HG03060 (cell line): ENCODE measurements around the gene ERCC2.
"Not testable (repeated sequence)": the region's sequence is repeated elsewhere in the genome, so short reads cannot be mapped to it uniquely, and the experiment has no call there.

Experiments used
- ATAC-seq: cut with Tn5 transposase; IDR thresholded peaks from one replicate; pipeline ENCODE4 v1.9.1; 2021; ENCODE audit warnings: low read depth, moderate number of reproducible peaks; ENCODE audit not compliant: unreplicated experiment

ERCC2 gene

DNA sequence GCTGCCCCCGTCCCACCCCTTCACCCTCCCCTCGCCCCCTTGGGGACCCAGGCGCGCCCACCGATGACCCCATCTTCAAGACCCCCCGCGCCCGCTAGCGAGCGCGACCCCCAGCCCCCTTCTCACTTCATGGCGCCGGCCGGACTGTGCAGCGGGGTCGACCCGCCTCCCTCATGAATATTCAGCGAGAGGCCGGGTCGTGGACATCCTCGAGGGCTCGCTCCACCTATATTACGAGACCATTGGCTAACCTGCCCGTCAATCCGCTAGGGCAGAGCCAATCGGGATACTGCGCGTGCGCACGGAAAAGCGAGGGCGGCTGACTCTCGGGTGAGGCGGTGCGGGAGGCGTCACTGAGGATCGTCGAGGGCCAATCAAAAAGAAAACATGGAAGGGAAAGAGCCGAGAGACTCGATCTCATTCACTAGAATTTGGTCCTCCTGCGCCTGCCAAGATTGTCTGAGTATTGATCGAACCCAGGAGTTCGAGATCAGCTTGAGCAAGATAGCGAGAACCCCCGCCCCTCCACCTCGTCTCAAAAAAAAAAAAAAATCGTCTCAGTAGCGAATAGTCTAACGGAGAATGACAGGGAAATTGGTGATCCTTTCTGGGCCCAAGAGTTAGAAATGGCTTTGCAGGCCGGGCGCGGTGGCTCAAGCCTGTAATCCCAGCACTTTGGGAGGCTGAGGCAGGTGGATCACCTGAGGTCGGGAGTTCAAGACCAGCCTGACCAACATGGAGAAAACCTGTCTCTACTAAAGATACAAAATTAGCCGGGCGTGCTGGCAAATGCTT lies at the start of gene ERCC2:
TSS of gene ERCC2 (minus strand) at position 164 of the 795 bp plus-strand sequence. CDS start at position 131, 33 bp downstream.
- peak; percentile 72 for ATAC-seq

DNA sequence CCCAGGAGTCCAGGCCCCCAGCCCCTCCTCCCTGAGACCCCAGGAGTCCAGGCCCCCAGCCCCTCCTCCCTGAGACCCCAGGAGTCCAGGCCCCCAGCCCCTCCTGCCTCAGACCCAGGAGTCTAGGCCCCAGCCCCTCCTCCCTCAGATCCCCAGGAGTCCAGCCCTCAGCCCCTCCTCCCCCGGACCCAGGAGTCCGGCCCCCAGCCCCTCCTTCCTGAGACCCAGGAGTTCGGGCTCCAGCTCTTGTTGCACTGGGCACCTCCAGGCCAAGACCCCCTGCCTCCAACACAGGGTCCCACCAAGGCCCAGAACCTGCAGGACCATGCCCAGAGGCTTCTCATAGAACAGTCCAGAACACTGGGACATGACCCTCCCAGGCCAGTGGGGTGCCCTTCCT lies 49.5 kb upstream of the ERCC2 start:
- ATAC-seq: no peak

DNA sequence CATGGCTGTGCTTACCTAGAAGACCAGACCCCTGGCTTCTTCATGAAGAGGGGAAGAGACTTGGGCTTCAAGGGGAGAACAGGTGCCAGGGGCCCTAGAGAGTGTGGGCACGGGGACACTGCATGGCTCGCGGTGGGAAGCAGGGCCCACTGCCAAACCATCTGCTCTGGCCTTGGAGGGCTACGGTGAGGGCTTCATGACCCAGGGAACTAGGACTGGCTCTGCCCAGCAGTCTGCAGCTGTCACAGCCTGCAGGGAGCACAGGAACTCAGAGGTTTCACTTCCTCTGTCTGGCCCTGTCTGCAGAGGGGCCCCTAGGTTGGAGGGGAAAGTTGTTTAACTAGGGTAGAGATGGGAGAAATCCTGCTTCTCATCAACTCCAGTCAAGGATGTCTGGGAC lies 49.0 kb upstream of the ERCC2 start:
- ATAC-seq: no peak

GRCh38 chr19:45418802-45419201 lies 48.4 kb upstream of the ERCC2 start:
- no peak for ATAC-seq

DNA sequence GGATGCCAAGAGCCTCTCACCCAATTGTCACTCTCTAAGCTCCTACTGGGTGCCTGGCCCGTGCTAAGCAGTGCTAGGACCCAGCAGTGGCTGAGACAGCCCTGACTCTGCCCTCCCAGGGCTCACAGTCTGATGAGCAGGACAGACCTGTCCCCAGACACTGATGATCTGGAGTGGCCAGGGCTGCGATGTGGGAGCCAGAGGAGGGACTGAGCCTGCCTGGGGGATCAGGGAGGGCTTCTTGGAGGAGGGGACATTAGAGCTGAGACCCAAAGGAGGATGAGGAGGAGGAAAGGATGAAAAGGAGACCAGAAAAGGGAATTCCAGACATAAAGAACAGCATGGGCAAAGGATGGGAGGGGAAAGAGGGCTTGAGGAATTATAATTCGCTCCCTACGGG lies 46.8 kb upstream of the ERCC2 start:
- ATAC-seq: no peak

GRCh38 chr19:45414468-45414867 lies 44.1 kb upstream of the ERCC2 start:
- no peak for ATAC-seq

DNA sequence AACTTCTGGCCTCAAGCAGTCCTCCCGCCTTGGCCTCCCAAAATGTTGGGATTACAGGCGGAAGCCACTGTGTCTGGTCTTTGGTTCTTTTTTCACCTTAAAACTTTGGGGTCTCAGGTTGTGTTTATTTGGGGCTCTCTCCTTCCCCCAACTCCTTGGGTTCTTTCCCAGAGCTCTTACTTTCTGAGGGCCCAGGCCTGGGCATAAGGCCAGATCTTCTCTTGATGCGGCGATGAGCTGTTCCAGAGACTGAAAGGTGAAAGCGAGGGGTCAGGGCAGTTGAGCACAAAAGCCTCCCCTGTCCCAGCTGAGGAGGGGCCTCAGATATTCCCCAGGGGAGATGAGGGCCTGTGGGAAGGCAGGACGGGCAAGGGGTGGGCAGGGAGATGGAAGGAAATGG lies 43.1 kb upstream of the ERCC2 start:
- ATAC-seq: no peak

- ATAC-seq: not testable (repeated sequence)
These were observed 40.0 kb upstream of the ERCC2 start for GRCh38 chr19:45410330-45410729.

- no peak for ATAC-seq
These were observed 39.2 kb upstream of the ERCC2 start for GRCh38 chr19:45409557-45409920.

DNA sequence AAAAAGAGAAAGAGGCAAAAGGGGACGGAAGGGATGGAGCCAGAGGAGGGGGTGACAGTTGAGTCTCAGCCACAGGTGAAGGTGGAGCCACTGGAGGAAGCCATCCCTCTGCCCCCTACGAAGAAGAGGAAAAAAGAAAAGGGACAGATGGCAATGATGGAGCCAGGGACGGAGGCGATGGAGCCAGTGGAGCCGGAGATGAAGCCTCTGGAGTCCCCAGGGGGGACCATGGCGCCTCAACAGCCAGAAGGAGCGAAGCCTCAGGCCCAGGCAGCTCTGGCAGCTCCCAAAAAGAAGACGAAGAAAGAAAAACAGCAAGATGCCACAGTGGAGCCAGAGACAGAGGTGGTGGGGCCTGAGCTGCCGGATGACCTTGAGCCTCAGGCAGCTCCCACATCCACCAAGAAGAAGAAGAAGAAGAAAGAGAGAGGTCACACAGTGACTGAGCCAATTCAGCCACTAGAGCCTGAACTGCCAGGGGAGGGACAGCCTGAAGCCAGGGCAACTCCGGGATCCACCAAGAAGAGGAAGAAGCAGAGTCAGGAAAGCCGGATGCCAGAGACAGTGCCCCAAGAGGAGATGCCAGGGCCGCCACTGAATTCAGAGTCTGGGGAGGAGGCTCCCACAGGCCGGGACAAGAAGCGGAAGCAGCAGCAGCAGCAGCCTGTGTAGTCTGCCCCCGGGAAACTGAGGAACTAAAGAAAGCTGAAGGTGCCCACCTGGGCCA lies 38.6 kb upstream of the ERCC2 start:
- no peak for ATAC-seq

DNA sequence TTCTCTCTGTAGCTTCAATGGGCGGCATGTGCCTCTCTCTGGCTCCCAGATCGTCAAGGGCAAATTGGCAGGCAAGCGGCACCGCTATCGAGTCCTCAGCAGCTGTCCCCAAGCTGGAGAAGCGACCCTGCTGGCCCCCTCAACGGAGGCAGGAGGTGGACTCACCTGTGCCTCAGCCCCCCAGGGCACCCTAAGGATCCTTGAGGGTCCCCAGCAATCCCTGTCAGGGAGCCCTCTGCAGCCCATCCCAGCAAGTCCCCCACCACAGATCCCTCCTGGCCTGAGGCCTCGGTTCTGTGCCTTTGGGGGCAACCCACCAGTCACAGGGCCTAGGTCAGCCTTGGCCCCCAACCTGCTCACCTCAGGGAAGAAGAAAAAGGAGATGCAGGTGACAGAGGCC lies 37.7 kb upstream of the ERCC2 start:
- ATAC-seq: no peak

DNA sequence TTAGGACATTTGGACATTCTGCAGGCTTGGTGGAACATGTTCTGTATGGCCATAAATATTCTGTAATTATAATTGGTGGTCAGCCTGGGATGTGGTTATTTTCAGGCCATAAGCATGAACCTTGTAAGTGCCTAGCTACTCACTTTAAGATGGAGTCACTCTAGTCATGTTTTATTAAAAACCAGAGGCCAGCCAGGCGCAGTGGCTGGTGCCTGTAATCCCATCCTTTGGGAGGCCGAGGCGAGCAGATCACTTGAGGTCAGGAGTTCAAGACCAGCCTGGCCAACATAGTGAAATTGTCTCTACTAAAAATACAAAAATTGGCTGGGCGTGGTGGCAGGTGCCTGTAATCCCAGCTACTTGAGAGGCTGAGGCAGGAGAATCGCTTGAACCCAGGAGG lies 37.2 kb upstream of the ERCC2 start:
- ATAC-seq: not testable (repeated sequence)

- no peak for ATAC-seq
These were observed 36.7 kb upstream of the ERCC2 start for GRCh38 chr19:45407091-45407375.

DNA sequence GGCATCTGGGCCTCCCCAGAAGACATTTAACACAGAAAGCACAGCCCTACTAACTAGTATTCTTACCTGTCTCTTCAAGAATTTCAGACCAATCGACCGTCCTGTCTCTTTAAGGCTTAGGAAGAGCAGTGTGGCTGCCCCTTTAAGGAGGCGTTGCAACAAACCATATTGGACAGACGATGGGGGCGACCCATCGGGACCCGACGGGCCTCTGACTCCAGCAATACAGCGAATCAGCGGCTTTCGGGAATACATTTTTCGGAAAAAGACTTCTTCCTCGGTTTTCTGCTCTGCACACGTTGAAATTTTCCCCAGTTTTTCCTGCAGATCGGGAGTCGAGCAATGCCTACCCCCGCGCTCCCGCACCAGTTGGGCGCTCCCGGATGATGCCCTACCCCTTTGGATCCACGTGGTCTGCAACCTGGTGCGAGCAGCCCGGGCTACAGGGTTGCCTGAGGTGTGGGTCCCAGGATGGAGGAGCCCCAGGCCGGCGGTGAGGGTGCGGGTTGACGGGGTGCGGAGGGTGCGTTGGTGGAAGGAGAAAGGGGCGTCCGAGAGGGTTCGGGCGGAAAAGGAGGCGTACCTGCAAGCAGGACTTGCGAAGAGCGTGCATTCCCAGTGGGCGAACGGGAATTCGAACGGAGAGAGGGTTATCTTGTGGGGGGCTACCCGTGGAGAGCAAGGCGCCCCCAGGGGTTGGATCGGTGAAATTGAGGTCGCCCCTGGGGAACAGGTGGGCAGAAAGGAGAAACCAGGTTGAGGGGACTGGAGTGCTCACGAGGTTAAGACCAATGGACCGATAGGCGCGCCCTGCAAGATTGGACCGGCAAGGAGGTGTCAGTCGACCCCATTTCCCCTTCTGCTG lies 36.1 kb upstream of the ERCC2 start, which contains the start of gene POLR1G:
TSS of gene POLR1G (plus strand) at position 419 of the 865 bp plus-strand sequence. CDS start at position 472, 53 bp downstream.
- peak; percentile 51 for ATAC-seq

DNA sequence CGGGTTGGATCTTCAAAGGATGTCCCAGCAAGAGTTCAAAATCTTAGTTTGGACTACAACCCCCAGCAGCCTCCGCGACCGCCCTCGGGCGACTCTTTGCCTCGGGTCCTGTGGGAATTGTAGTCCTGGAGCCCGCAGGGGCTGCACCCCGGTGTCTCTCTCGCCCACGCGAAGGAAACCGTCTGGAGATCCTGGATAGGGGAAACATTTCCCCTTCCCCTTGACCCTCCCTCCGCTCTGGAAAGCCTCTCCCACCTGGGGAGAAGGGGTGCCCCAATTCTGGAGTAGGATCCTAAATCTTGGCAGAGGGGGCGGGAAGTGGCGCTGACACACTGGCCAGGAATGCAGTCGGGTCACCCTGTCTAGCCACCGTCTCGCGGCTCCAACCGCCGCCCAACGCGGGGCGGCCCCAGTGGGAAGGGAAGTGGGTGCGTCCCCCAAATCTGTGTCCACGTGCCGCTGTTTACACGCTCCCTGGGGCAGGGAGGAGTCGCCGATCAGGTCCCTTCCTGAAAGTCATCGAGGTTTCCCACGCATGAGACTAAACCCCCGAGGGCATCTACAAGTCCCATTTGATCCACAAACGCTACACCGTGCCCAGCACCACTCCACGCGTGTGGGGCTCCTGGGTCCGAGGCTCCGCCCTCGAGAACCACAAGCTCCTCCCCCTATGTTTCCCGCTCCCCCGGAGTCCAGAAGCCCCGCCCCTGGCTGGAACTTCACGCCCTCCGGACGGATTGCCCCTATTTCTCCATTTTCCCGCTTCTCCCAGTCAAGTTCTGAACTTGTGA lies 35.3 kb upstream of the ERCC2 start:
- ATAC-seq: peak; percentile 21

DNA sequence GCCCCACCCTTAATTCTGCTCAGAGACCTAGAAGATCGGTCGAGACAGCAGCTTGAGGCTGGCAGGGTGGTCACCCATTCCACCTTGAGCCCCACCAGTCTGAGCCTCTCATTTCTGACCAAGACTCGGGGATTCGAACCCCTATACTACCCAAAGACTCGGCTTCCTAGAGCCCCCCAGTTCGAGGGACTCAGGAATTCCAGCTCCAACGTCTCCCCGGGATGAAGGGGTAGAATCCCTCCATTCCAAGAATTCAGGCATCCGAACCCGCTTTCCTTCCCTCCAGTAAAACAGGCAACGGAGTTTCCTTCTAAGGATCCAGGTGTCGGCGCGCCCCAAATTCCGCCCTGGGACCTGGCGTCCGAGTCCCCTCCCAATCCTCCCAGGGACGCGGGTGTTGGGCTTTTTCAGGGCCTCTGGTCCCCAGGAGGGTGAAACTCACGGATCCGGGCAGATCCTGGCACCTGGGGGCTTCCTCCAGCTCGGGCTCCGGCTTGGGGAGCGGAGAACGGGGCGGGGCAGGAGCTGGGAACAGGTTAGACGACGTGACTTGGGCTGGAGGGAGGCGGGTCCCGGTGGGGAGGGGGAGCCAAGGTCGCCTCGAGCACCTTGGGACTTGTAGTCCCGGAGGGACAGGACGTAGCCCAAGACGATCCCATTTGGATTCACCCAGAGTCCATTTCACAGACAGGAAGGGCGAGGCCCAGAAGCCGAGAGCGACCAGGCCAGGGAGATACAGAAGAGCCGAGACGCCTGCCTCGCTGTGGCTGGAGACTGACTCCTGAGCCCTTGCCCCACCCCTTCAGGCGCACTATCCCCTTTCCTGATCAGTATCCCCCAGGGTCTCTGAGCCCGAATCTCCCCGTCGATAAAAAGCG lies 34.4 kb upstream of the ERCC2 start, which contains the start of gene PPP1R13L:
TSS of gene PPP1R13L (minus strand) at position 513 of the 878 bp plus-strand sequence. CDS start 6,751 bp downstream, outside the sequence.
- no peak for ATAC-seq

DNA sequence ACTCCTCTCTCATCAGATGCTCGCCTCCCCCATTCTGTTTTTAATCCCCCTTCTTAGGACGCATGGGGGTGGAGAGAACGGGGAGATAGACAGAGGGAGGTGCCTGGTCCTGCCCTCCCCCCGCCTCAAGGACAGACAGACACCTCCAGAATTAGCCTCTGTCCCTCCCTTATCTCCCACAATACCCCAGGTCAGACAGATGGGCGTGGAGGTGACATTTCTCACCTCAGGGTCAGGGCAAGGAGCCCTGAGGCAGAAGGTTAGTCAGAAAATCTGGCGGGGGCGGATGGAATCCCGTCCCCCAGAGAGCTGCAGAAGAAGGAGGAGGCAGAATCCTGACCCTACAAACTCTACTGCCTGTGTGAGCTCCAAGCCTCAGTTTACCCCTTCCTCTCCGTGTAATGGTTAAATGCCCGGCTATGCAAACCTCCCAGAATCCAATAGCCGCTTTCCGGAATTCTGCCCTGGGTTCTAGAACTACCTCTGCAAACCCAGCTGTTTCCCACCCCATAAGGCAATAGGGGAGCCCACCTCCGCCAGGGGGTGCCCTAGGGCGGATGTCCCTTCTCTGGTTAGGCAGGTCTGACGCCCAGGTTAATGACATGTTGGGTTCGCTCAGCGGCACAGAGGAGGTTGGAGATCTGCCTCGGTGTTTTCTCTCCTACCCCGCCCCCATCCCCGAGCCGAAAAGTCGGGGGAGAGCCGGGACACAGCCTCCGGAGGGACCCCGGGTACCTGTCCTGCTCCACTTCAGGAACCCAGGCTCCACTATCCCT lies 33.6 kb upstream of the ERCC2 start:
- no peak for ATAC-seq

DNA sequence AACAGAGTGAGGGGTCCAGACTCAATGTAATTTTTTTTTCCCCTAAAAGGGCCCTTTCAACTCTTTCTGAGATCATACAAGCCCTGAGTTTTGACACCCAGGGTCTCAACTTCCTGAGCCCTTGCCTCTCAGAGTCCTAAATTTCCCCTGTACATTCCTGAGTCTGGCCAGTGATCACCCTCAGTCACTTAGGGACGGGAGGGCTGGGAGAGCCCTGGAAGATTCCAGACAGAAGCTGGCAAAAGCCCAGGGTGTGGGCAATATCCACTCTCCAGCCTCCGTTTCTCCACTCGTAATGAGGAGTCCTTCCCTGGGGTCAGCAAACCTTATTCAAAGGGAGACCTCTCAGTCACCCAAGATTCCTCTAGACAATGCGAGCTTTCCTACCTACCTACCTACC lies 32.9 kb upstream of the ERCC2 start:
- no peak for ATAC-seq
